ENCODE data around the gene MTREX. TPM values are rescaled to one million over a fixed set of nuclear protein-coding genes. Genes with fewer than 3 reads are reported as not detected.

Gene MTREX
- polyA plus RNA-seq, 4 donors: 21.1 to 58.1 (median 37.4) TPM

- DNase-seq: peak in 1 of 2 donors; percentile 88
- peaks cover 12 to 19% (median 15%) of the 10 kb centered on the region in 3 donors for H3K4me1 ChIP-seq (ENCODE audit: control insufficient read depth in 3 of 3, insufficient read depth in 2 of 3, low read depth in 1 of 3, low read length in 2 of 3)
- FAIRE-seq: no peak
- WGBS, 3 donors: 63 to 84% (median 73%) methylated on average over 1 of the region's 1 CpG
- H3K27ac ChIP-seq (ENCODE audit: low read depth in 1 of 3, low read length in 2 of 3): no peak overlapping the region
- H3K36me3 ChIP-seq (ENCODE audit: control insufficient read depth in 3 of 3, insufficient read depth in 2 of 3, low read depth in 1 of 3, low read length in 3 of 3): peaks cover 9 to 43% (median 14%) of the 10 kb centered on the region in 3 donors
- peaks cover 0 to 18% of the 10 kb centered on the region in 2 donors for H3K9me3 ChIP-seq (ENCODE audit: control insufficient read depth in 2 of 2, insufficient read depth in 1 of 2, low read depth in 1 of 2, low read length in 1 of 2)
- no peaks in the 10 kb centered on the region for H3K27me3 ChIP-seq (ENCODE audit: control insufficient read depth in 3 of 3, insufficient read depth in 3 of 3, low read length in 3 of 3)
- no peak overlapping the region for H3K4me3 ChIP-seq (ENCODE audit: low read depth in 1 of 3, low read length in 3 of 3)
Measured at GRCh38 chr5:55427157-55427556, 119.4 kb downstream of the MTREX start.

- Histone ChIP-seq H3K36me3 (ENCODE audit: control insufficient read depth in 3 of 3, insufficient read depth in 2 of 3, low read depth in 1 of 3, low read length in 3 of 3) (peaks cover 2 to 40% (median 8%) of the 10 kb centered on the region in 3 donors), H3K4me1 (ENCODE audit: control insufficient read depth in 3 of 3, insufficient read depth in 2 of 3, low read depth in 1 of 3, low read length in 2 of 3) (peaks cover 12 to 19% (median 15%) of the 10 kb centered on the region in 3 donors), H3K4me3 (ENCODE audit: low read depth in 1 of 3, low read length in 3 of 3) (no peak overlapping the region), H3K27me3 (ENCODE audit: control insufficient read depth in 3 of 3, insufficient read depth in 3 of 3, low read length in 3 of 3) (no peaks in the 10 kb centered on the region), H3K27ac (ENCODE audit: low read depth in 1 of 3, low read length in 2 of 3) (peak overlapping the region in 1 of 3 donors; percentile 51), H3K9me3 (ENCODE audit: control insufficient read depth in 2 of 2, insufficient read depth in 1 of 2, low read depth in 1 of 2, low read length in 1 of 2) (peaks cover 0 to 29% of the 10 kb centered on the region in 2 donors)
- WGBS, 3 donors: 48 to 53% (median 50%) methylated on average over 2 of the region's 2 CpGs
- no peak for DNase-seq
- FAIRE-seq: no peak
Measured at GRCh38 chr5:55429221-55429612, 121.4 kb downstream of the MTREX start.

GRCh38 chr5:55429613-55430253 is 121.9 kb downstream of the MTREX start:
- 47 to 81% (median 65%) methylated on average over 9 of the region's 9 CpGs for WGBS, 3 donors
- Histone ChIP-seq H3K4me3 (ENCODE audit: low read depth in 1 of 3, low read length in 3 of 3) (no peak overlapping the region), H3K36me3 (ENCODE audit: control insufficient read depth in 3 of 3, insufficient read depth in 2 of 3, low read depth in 1 of 3, low read length in 3 of 3) (peaks cover 0 to 38% (median 6%) of the 10 kb centered on the region in 3 donors), H3K27ac (ENCODE audit: low read depth in 1 of 3, low read length in 2 of 3) (peak overlapping the region in 1 of 3 donors; percentile 51), H3K9me3 (ENCODE audit: control insufficient read depth in 2 of 2, insufficient read depth in 1 of 2, low read depth in 1 of 2, low read length in 1 of 2) (peaks cover 0 to 29% of the 10 kb centered on the region in 2 donors), H3K27me3 (ENCODE audit: control insufficient read depth in 3 of 3, insufficient read depth in 3 of 3, low read length in 3 of 3) (no peaks in the 10 kb centered on the region), H3K4me1 (ENCODE audit: control insufficient read depth in 3 of 3, insufficient read depth in 2 of 3, low read depth in 1 of 3, low read length in 2 of 3) (peaks cover 12 to 19% (median 15%) of the 10 kb centered on the region in 3 donors)
- peak; percentile 75 to 94 for DNase-seq
- FAIRE-seq: no peak

GRCh38 chr5:55432549-55432948 is 124.8 kb downstream of the MTREX start:
- H3K9me3 ChIP-seq (ENCODE audit: control insufficient read depth in 2 of 2, insufficient read depth in 1 of 2, low read depth in 1 of 2, low read length in 1 of 2): peaks cover 0 to 40% of the 10 kb centered on the region in 2 donors
- 95 to 97% (median 96%) methylated on average over 4 of the region's 4 CpGs for WGBS, 3 donors
- FAIRE-seq: no peak
- no peak for DNase-seq
- H3K4me1 ChIP-seq (ENCODE audit: control insufficient read depth in 3 of 3, insufficient read depth in 2 of 3, low read depth in 1 of 3, low read length in 2 of 3): peaks cover 12 to 15% (median 14%) of the 10 kb centered on the region in 3 donors
- no peaks in the 10 kb centered on the region for H3K27me3 ChIP-seq (ENCODE audit: control insufficient read depth in 3 of 3, insufficient read depth in 3 of 3, low read length in 3 of 3)
- H3K4me3 ChIP-seq (ENCODE audit: low read depth in 1 of 3, low read length in 3 of 3): no peak overlapping the region
- peaks cover 2 to 37% (median 4%) of the 10 kb centered on the region in 3 donors for H3K36me3 ChIP-seq (ENCODE audit: control insufficient read depth in 3 of 3, insufficient read depth in 2 of 3, low read depth in 1 of 3, low read length in 3 of 3)
- no peak overlapping the region for H3K27ac ChIP-seq (ENCODE audit: low read depth in 1 of 3, low read length in 2 of 3)

GRCh38 chr5:55437452-55437851 is 129.7 kb downstream of the MTREX start:
- Histone ChIP-seq H3K9me3 (ENCODE audit: control insufficient read depth in 2 of 2, insufficient read depth in 1 of 2, low read depth in 1 of 2, low read length in 1 of 2) (peaks cover 0 to 22% of the 10 kb centered on the region in 2 donors), H3K36me3 (ENCODE audit: control insufficient read depth in 3 of 3, insufficient read depth in 2 of 3, low read depth in 1 of 3, low read length in 3 of 3) (peaks cover 2 to 35% (median 4%) of the 10 kb centered on the region in 3 donors), H3K4me1 (ENCODE audit: control insufficient read depth in 3 of 3, insufficient read depth in 2 of 3, low read depth in 1 of 3, low read length in 2 of 3) (peaks cover 0 to 12% (median 3%) of the 10 kb centered on the region in 3 donors), H3K4me3 (ENCODE audit: low read depth in 1 of 3, low read length in 3 of 3) (no peak overlapping the region), H3K27ac (ENCODE audit: low read depth in 1 of 3, low read length in 2 of 3) (peak overlapping the region in 2 of 3 donors; percentile 71 to 87), H3K27me3 (ENCODE audit: control insufficient read depth in 3 of 3, insufficient read depth in 3 of 3, low read length in 3 of 3) (no peaks in the 10 kb centered on the region)
- 72 to 94% (median 86%) methylated on average over 1 of the region's 1 CpG for WGBS, 3 donors
- DNase-seq (no peak), FAIRE-seq (no peak)

GRCh38 chr5:55437859-55438206 is 130.0 kb downstream of the MTREX start:
- peak overlapping the region in 2 of 3 donors; percentile 71 to 87 for H3K27ac ChIP-seq (ENCODE audit: low read depth in 1 of 3, low read length in 2 of 3)

GRCh38 chr5:55438998-55439397 is 131.2 kb downstream of the MTREX start:
- Histone ChIP-seq H3K27ac (ENCODE audit: low read depth in 1 of 3, low read length in 2 of 3) (peak overlapping the region in 2 of 3 donors; percentile 71 to 82), H3K36me3 (ENCODE audit: control insufficient read depth in 3 of 3, insufficient read depth in 2 of 3, low read depth in 1 of 3, low read length in 3 of 3) (peaks cover 2 to 27% (median 4%) of the 10 kb centered on the region in 3 donors), H3K27me3 (ENCODE audit: control insufficient read depth in 3 of 3, insufficient read depth in 3 of 3, low read length in 3 of 3) (no peaks in the 10 kb centered on the region), H3K9me3 (ENCODE audit: control insufficient read depth in 2 of 2, insufficient read depth in 1 of 2, low read depth in 1 of 2, low read length in 1 of 2) (peaks cover 0 to 11% of the 10 kb centered on the region in 2 donors), H3K4me3 (ENCODE audit: low read depth in 1 of 3, low read length in 3 of 3) (no peak overlapping the region), H3K4me1 (ENCODE audit: control insufficient read depth in 3 of 3, insufficient read depth in 2 of 3, low read depth in 1 of 3, low read length in 2 of 3) (peaks cover 0 to 12% (median 3%) of the 10 kb centered on the region in 3 donors)
- DNase-seq: no peak
- FAIRE-seq: no peak
- WGBS, 3 donors: 65 to 95% (median 94%) methylated on average over 4 of the region's 4 CpGs

More at GRCh38 chr5:55437859-55438206, 130.0 kb downstream of the MTREX start:
- no peak overlapping the region for H3K4me3 ChIP-seq (ENCODE audit: low read depth in 1 of 3, low read length in 3 of 3)
- 86 to 91% (median 88%) methylated on average over 2 of the region's 2 CpGs for WGBS, 3 donors
- DNase-seq (no peak), FAIRE-seq (no peak)
- H3K36me3 ChIP-seq (ENCODE audit: control insufficient read depth in 3 of 3, insufficient read depth in 2 of 3, low read depth in 1 of 3, low read length in 3 of 3): peaks cover 2 to 34% (median 4%) of the 10 kb centered on the region in 3 donors
- H3K9me3 ChIP-seq (ENCODE audit: control insufficient read depth in 2 of 2, insufficient read depth in 1 of 2, low read depth in 1 of 2, low read length in 1 of 2): peaks cover 0 to 20% of the 10 kb centered on the region in 2 donors
- H3K4me1 ChIP-seq (ENCODE audit: control insufficient read depth in 3 of 3, insufficient read depth in 2 of 3, low read depth in 1 of 3, low read length in 2 of 3): peaks cover 0 to 12% (median 3%) of the 10 kb centered on the region in 3 donors
- H3K27me3 ChIP-seq (ENCODE audit: control insufficient read depth in 3 of 3, insufficient read depth in 3 of 3, low read length in 3 of 3): no peaks in the 10 kb centered on the region

GRCh38 chr5:55440188-55440646 is 132.4 kb downstream of the MTREX start:
- Histone ChIP-seq H3K4me3 (ENCODE audit: low read depth in 1 of 3, low read length in 3 of 3) (no peak overlapping the region), H3K4me1 (ENCODE audit: control insufficient read depth in 3 of 3, insufficient read depth in 2 of 3, low read depth in 1 of 3, low read length in 2 of 3) (peaks cover 0 to 12% (median 3%) of the 10 kb centered on the region in 3 donors), H3K27me3 (ENCODE audit: control insufficient read depth in 3 of 3, insufficient read depth in 3 of 3, low read length in 3 of 3) (no peaks in the 10 kb centered on the region), H3K27ac (ENCODE audit: low read depth in 1 of 3, low read length in 2 of 3) (peak overlapping the region in 2 of 3 donors; percentile 71 to 82), H3K36me3 (ENCODE audit: control insufficient read depth in 3 of 3, insufficient read depth in 2 of 3, low read depth in 1 of 3, low read length in 3 of 3) (peaks cover 2 to 31% (median 4%) of the 10 kb centered on the region in 3 donors), H3K9me3 (ENCODE audit: control insufficient read depth in 2 of 2, insufficient read depth in 1 of 2, low read depth in 1 of 2, low read length in 1 of 2) (peaks cover 0 to 11% of the 10 kb centered on the region in 2 donors)
- DNase-seq (no peak), FAIRE-seq (no peak)
- WGBS, 3 donors: 75 to 82% (median 76%) methylated on average over 6 of the region's 6 CpGs
